Dermis lymphatic vessel endothelial cell (primary cell): Measurements from ENCODE around the gene CD86. TPM values are rescaled to one million over a fixed set of nuclear protein-coding genes. Genes with fewer than 3 reads are reported as not detected.

Experiments
- total RNA-seq: library from RNA; depleted of rRNA; stranded (reverse); fragments of >200 nt; gene quantifications from 2 replicates; pipeline ENCODE4 v1.2.1, GENCODE V29; 2014

CD86 gene
- not detected in 2 replicates for total RNA-seq

GRCh38 chr3:122055215-122055614, at the start of gene CD86:
TSS of gene CD86 (plus strand) at chr3:122055362. CDS start at chr3:122055490, 128 bp downstream.

GRCh38 chr3:122021811-122022401, 33.3 kb upstream of the CD86 start, which contains the start of gene ILDR1:
TSS of gene ILDR1 (minus strand) at chr3:122022247. CDS start at chr3:122022077, 170 bp downstream.

Other genes starting within 250 kb of the CD86 start
- gene IQCB1, start 220.3 kb upstream of the CD86 start, total RNA-seq = 5.7 and 9.2 TPM in 2 replicates
- 0.26 and 0.33 TPM in 2 replicates for gene EAF2, start 220.2 kb upstream of the CD86 start, total RNA-seq
- under 0.01 TPM in 2 replicates for gene SLC15A2, start 161.0 kb upstream of the CD86 start, total RNA-seq
- not detected in 2 replicates for gene ILDR1, start 33.1 kb upstream of the CD86 start, total RNA-seq
- not detected in 2 replicates for gene CASR, start 128.3 kb downstream of the CD86 start, total RNA-seq